Measurements from ENCODE around the gene SPINK2.

DNA sequence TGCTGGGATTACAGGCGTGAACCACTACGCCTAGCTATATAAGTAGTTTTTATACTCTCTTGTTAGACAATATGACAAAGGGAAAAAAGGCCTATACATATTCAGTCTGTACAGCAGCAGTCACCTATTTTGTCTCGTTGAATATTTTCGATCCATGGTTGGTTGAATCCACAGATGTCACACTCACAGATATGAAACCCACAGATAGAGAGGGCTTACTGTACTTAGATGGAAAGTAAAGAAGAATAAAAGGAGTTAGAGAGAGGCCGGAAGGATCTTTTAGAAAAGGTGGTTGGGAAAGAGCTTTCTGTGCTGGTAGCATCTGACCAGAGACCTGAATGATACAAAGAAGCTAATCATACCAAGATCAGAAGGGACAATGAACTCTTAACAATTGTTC lies 38.3 kb upstream of the SPINK2 start:
- TF ChIP-seq POLR2A (IDR thresholded peaks at IDR 0.05) (no peak), CTCF (IDR thresholded peaks at IDR 0.05) (no peak)

Measured in thyroid gland (tissue), 4 donors.